Measurements from ENCODE around the gene ACTA1. TPM values are rescaled to one million over a fixed set of nuclear protein-coding genes. Genes with fewer than 3 reads are reported as not detected.

The ACTA1 gene
- total RNA-seq, 1 donor from 2014 or later = 4.6 TPM

Other genes with a start within 250 kb of the ACTA1 start
- gene RAB4A, start 163.0 kb downstream of the ACTA1 start, total RNA-seq (ENCODE audit: insufficient read depth, low replicate concordance) = 36.6 TPM
- gene CCSAP, start 91.0 kb downstream of the ACTA1 start, total RNA-seq (ENCODE audit: insufficient read depth, low replicate concordance) = 32.0 TPM
- 31.3 TPM for gene NUP133, start 74.2 kb upstream of the ACTA1 start, total RNA-seq (ENCODE audit: insufficient read depth, low replicate concordance)
- gene ABCB10, start 124.6 kb upstream of the ACTA1 start, total RNA-seq (ENCODE audit: insufficient read depth, low replicate concordance) = 29.4 TPM
- gene TAF5L, start 192.0 kb upstream of the ACTA1 start, total RNA-seq (ENCODE audit: insufficient read depth, low replicate concordance) = 27.9 TPM
- gene URB2, start 192.2 kb upstream of the ACTA1 start, total RNA-seq (ENCODE audit: insufficient read depth, low replicate concordance) = 8.7 TPM

Data from umbilical cord (tissue), 1 donor.